HepG2 (cell line): ENCODE results near the gene FAM216A.

Experiments
- AGO2 ChIP-seq: fragments of 200-400 bp; formaldehyde crosslinking; optimal IDR thresholded peaks from 2 replicates; pipeline ENCODE3; 2017; ENCODE audit warnings: mild to moderate bottlenecking, low read depth, low read length, moderate library complexity
- CTCF ChIP-seq: sonication (generic); formaldehyde crosslinking; IDR thresholded peaks from 2 replicates; pipeline ENCODE4 v1.5.0; 2020; ENCODE audit warnings: mild to moderate bottlenecking, missing genetic modification reagents, moderate library complexity
- HNRNPH1 ChIP-seq: fragments of 200-400 bp; formaldehyde crosslinking; optimal IDR thresholded peaks from 2 replicates; pipeline ENCODE3; 2017; ENCODE audit warnings: mild to moderate bottlenecking, low read depth, low read length
- IKZF1 ChIP-seq: fragments of 450-650 bp; IDR thresholded peaks from 2 replicates; pipeline ENCODE4 v1.7.1; 2016
- KDM5A ChIP-seq: fragments of 200-600 bp; sonication (generic); IDR thresholded peaks from 2 replicates; pipeline ENCODE4 v1.7.0; 2018; ENCODE audit warnings: antibody characterized with exemption, mild to moderate bottlenecking, low read length, borderline replicate concordance
- NPAS2 ChIP-seq: sonication (generic); formaldehyde crosslinking; IDR thresholded peaks from 2 replicates; pipeline ENCODE4 v1.8.0; 2022; ENCODE audit warnings: mild to moderate bottlenecking, missing genetic modification reagents, borderline replicate concordance
- TAF15 ChIP-seq: fragments of 200-400 bp; formaldehyde crosslinking; IDR thresholded peaks from one replicate; pipeline ENCODE4 v1.6.1; 2018; ENCODE audit warnings: mild to moderate bottlenecking, low read depth, low read length; ENCODE audit not compliant: poor library complexity, severe bottlenecking
- U2AF1 ChIP-seq: fragments of 200-400 bp; formaldehyde crosslinking; optimal IDR thresholded peaks from 2 replicates; pipeline ENCODE3; 2017; ENCODE audit warnings: mild to moderate bottlenecking, low read depth, low read length
- ZNF263 ChIP-seq: sonication (generic); formaldehyde crosslinking; IDR thresholded peaks from 2 replicates; pipeline ENCODE4 v1.4.0; 2020; ENCODE audit warnings: missing genetic modification reagents
- TF ChIP-seq, protein P1 (sequence below): sonication (generic); formaldehyde crosslinking; IDR thresholded peaks from 2 replicates; pipeline ENCODE4 v1.4.0; 2020; ENCODE audit warnings: missing genetic modification reagents

DNA sequence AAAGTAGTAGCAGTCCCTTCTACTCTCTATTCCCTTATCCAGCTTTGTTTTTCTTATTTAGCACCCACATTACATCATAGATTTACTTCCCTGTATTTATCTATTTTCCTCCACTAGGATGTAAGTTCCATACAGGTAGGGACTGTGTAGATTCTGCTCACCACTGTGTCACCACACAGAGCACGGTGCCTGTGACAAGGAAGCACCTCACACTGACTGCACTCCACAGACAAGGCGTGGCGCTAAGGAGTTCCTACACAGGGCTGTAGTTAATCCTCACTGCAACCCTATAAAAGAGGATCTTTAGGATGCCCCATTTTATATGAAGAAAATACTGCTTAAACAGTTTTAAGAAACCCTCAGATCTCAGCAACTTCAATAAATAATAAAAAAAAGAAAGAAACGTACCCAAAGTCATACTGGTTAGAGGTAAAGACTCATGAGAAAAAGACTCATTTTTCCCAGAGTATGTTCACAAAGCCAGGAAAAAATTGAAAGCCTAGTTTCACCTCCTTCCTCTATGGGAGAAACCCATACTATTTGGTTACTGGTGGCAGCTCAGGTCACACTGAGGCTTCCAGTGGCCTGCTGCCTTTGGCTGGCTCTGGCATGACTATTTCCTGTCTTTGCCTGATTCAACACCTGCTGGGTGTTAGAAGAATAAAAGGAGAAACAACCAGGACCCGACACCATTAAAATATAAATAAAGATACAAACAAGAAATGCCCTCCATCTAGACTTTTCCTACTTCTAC lies 70.4 kb downstream of the FAM216A start:
- no peak for TF ChIP-seq U2AF1
- TF ChIP-seq AGO2: no peak
- TF ChIP-seq, protein P1, sequence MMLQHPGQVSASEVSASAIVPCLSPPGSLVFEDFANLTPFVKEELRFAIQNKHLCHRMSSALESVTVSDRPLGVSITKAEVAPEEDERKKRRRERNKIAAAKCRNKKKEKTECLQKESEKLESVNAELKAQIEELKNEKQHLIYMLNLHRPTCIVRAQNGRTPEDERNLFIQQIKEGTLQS (CRISPR knock-in tag): no peak
- TF ChIP-seq HNRNPH1: no peak
- no peak for TF ChIP-seq NPAS2 (CRISPR knock-in tag)
- no peak for TF ChIP-seq IKZF1
- TF ChIP-seq KDM5A: no peak
- no peak for TF ChIP-seq CTCF
- TF ChIP-seq TAF15: no peak
- TF ChIP-seq ZNF263 (CRISPR knock-in tag): no peak
